GM12878 (cell line): ENCODE measurements around the gene DNAJB6.

Experiments
- MXI1 ChIP-seq: fragments of 150-350 bp; IDR thresholded peaks from 2 replicates; pipeline ENCODE4 v1.6.1; 2011; ENCODE audit warnings: low read depth, mild to moderate bottlenecking, inconsistent platforms, low read length, improper control_type of control experiment
- POLR2A ChIP-seq: IDR thresholded peaks from 2 replicates; pipeline ENCODE4 v1.6.1; 2011; ENCODE audit warnings: low read depth, mild to moderate bottlenecking, low read length
- POLR2AphosphoS5 ChIP-seq: IDR thresholded peaks from 2 replicates; pipeline ENCODE4 v1.6.1; 2011; ENCODE audit warnings: mild to moderate bottlenecking, low read length, inconsistent platforms
- RAD51 ChIP-seq: fragments of 450-650 bp; IDR thresholded peaks from 2 replicates; pipeline ENCODE4 v1.6.1; 2016; ENCODE audit warnings: moderate library complexity, mild to moderate bottlenecking, inconsistent platforms
- SUPT20H ChIP-seq: IDR thresholded peaks from 2 replicates; pipeline ENCODE4 v1.6.1; 2011; ENCODE audit warnings: low read depth, mild to moderate bottlenecking, low read length, moderate library complexity, borderline replicate concordance; ENCODE audit not compliant: control insufficient read depth
- TF ChIP-seq, protein P1 (sequence below): fragments of 450-650 bp; IDR thresholded peaks from 2 replicates; pipeline ENCODE4 v1.6.1; 2016; ENCODE audit warnings: mild to moderate bottlenecking, moderate library complexity, borderline replicate concordance
- TF ChIP-seq, protein P2 (sequence below), 3 experiments: IDR thresholded peaks in 2 of 3; conservative IDR thresholded peaks in 1 of 3; 2 replicates each; pipeline ENCODE4 v1.5.1; 2011; ENCODE audit warnings: low read depth in 3 of 3, low read length in 3 of 3, mild to moderate bottlenecking in 3 of 3, control low read depth in 2 of 3, moderate library complexity in 2 of 3, inconsistent platforms in 1 of 3, mixed read lengths in 1 of 3; ENCODE audit not compliant: control insufficient read depth in 2 of 3, insufficient read depth in 1 of 3; ENCODE audit errors: extremely low read depth in 1 of 3
- TF ChIP-seq, protein P3 (sequence below): IDR thresholded peaks from 2 replicates; pipeline ENCODE4 v1.6.1; 2012; ENCODE audit warnings: low read depth, low read length, improper control_type of control experiment

DNA sequence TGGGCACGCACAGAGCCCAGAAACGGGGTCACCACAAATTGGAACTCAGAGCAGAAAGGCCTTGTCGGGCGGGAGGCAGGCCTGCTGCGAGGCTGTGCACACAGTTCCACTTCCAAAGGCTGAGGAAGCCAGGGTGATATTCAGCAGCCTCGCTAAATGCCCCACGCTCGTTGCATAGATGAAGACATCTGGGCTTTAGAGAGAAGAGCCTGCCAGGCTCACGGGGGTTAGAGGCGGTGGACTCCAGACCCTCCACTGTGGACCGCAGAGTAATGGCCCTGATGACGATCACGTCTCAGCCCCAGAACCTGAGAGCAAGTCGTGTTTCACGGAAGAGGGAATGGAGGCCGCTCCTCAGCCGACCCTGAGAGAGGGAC, 104.2 kb downstream of the DNAJB6 start:
- TF ChIP-seq, protein P1, sequence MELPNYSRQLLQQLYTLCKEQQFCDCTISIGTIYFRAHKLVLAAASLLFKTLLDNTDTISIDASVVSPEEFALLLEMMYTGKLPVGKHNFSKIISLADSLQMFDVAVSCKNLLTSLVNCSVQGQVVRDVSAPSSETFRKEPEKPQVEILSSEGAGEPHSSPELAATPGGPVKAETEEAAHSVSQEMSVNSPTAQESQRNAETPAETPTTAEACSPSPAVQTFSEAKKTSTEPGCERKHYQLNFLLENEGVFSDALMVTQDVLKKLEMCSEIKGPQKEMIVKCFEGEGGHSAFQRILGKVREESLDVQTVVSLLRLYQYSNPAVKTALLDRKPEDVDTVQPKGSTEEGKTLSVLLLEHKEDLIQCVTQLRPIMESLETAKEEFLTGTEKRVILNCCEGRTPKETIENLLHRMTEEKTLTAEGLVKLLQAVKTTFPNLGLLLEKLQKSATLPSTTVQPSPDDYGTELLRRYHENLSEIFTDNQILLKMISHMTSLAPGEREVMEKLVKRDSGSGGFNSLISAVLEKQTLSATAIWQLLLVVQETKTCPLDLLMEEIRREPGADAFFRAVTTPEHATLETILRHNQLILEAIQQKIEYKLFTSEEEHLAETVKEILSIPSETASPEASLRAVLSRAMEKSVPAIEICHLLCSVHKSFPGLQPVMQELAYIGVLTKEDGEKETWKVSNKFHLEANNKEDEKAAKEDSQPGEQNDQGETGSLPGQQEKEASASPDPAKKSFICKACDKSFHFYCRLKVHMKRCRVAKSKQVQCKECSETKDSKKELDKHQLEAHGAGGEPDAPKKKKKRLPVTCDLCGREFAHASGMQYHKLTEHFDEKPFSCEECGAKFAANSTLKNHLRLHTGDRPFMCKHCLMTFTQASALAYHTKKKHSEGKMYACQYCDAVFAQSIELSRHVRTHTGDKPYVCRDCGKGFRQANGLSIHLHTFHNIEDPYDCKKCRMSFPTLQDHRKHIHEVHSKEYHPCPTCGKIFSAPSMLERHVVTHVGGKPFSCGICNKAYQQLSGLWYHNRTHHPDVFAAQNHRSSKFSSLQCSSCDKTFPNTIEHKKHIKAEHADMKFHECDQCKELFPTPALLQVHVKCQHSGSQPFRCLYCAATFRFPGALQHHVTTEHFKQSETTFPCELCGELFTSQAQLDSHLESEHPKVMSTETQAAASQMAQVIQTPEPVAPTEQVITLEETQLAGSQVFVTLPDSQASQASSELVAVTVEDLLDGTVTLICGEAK: no peak
- TF ChIP-seq RAD51: no peak
- no peak for TF ChIP-seq SUPT20H
- no peak for TF ChIP-seq POLR2A
- TF ChIP-seq, protein P2, sequence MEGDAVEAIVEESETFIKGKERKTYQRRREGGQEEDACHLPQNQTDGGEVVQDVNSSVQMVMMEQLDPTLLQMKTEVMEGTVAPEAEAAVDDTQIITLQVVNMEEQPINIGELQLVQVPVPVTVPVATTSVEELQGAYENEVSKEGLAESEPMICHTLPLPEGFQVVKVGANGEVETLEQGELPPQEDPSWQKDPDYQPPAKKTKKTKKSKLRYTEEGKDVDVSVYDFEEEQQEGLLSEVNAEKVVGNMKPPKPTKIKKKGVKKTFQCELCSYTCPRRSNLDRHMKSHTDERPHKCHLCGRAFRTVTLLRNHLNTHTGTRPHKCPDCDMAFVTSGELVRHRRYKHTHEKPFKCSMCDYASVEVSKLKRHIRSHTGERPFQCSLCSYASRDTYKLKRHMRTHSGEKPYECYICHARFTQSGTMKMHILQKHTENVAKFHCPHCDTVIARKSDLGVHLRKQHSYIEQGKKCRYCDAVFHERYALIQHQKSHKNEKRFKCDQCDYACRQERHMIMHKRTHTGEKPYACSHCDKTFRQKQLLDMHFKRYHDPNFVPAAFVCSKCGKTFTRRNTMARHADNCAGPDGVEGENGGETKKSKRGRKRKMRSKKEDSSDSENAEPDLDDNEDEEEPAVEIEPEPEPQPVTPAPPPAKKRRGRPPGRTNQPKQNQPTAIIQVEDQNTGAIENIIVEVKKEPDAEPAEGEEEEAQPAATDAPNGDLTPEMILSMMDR (IDR thresholded peaks at IDR 0.05 in 2 of 3, conservative IDR thresholded peaks at IDR 0.05 in 1 of 3; ENCODE audit: control insufficient read depth in 2 of 3, extremely low read depth in 1 of 3, insufficient read depth in 1 of 3, low read depth in 3 of 3, low read length in 3 of 3): no peak
- TF ChIP-seq POLR2AphosphoS5: no peak
- no peak for TF ChIP-seq MXI1
- TF ChIP-seq, protein P3, sequence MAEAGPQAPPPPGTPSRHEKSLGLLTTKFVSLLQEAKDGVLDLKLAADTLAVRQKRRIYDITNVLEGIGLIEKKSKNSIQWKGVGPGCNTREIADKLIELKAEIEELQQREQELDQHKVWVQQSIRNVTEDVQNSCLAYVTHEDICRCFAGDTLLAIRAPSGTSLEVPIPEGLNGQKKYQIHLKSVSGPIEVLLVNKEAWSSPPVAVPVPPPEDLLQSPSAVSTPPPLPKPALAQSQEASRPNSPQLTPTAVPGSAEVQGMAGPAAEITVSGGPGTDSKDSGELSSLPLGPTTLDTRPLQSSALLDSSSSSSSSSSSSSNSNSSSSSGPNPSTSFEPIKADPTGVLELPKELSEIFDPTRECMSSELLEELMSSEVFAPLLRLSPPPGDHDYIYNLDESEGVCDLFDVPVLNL: no peak
